A172 (cell line): ENCODE measurements around the gene MAP3K15. TPM values are rescaled to one million over a fixed set of nuclear protein-coding genes. Genes with fewer than 3 reads are reported as not detected.

ENCODE experiments used
- DNase-seq: peaks from one replicate; pipeline ENCODE4 v3.0.0-alpha.2; 2015; ENCODE audit warnings: low spot score
- total RNA-seq: library from RNA; depleted of rRNA; stranded (reverse); fragments of >200 nt; shearing (Covaris generic); gene quantifications from 2 replicates; pipeline ENCODE4 v1.2.3, GENCODE V29; 2014; rRNA removed

The MAP3K15 gene
- total RNA-seq, 1 experiment from 2014 or later, result 1.4 TPM

GRCh38 chrX:19343535-19344408, 171.5 kb downstream of the MAP3K15 start, which contains the start of gene PDHA1:
PDHA1 (plus strand) TSS chrX:19343927; CDS start chrX:19344038, 111 bp downstream.
- peak; percentile 93 for DNase-seq

DNA sequence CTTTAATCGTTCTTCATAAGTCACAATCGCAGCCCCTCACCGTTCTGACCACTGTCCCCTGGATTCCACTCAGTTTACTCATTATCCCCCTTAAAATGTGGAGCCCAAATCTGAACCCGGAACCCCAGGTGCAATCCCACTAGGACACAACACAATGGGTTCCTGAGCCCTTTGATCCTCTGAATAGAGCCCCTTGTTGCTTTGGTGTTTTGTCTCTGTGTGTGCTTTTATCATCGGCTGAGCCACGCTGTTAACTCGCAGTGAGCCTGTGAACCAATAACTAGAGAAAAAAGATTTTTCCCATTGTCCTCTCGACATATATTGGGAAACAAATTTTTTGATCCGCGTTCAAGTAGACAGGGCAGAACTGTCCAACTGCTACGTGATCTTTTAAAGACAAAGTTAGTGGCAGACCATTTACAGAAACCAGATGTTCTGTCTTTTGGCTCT, 172.2 kb downstream of the MAP3K15 start:
- no peak for DNase-seq

GRCh38 chrX:19342331-19342906, 172.9 kb downstream of the MAP3K15 start:
- no peak for DNase-seq

DNA sequence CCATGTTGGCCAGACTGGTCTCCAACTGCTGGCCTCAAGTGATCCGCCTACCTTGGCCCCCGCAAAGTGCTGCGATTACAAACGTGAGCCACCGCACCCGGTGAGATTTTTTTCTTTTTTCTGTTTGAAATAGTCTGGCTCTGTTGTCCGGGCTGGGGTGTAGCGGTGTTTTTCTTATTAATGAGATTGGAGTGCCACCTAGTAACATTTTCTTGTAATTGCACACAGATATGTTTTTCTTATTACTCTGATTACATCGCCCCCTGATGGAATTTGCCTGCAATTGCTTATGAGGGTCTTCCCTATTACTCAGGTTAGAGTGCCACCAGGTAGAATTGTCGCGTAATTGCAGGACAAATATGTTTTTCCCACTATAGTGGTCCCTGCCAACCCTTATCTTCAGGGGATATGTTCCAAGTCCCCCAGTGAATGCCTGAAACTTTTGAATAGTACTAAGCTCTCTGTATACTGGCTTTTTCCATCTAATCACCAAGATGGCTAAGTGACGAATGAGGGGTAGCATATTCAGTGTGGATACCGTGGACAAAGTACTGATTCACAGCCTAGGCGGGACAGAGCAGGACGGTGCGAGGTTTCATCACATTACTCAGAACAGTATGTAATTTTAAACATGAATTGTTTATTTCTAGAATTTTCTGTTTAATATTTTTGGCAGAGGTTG, 180.2 kb downstream of the MAP3K15 start:
- peak; percentile 41 for DNase-seq

GRCh38 chrX:19332983-19333382, 182.3 kb downstream of the MAP3K15 start:
- DNase-seq, result no peak

DNA sequence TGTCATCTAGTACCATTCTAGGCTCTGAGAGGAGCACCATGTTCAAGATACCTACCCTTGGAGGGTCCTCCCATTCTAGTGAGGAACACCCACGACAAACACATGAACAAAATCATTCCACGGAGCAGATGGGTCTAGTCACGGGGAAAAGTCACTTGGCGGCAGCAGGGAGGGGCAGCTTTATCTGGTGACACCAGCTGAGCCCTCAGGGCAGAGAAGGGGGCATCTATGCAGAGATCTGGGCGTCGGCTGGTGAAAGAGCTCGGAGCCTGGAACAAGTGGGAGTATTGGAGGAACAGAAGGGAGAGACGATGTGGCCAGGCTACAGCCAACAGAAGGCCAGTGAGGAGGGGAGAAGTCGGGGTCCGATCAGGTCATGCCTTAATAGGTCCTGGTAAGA, 183.5 kb downstream of the MAP3K15 start:
- DNase-seq, result no peak

DNA sequence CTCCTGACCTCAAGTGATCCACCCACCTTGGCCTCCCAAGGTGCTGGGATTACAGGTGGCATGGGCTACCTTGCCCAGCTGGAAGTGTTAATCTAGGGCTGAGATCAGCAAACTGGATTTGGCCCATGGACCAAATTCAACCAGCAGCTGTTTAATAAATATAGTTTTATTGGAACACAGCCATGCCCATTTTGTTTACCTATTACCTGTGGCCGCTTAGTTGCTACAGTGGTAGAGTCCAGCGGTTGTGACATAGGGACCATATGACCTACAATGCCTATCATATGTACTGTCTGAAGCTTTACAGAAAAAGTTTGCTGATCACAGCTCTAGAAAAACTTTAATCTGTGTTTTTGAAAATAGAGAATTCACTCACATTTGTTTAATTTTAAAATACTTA, 188.7 kb downstream of the MAP3K15 start:
- DNase-seq, result no peak

Other genes starting within 250 kb of the MAP3K15 start
- gene PDHA1, start 171.6 kb downstream of the MAP3K15 start, total RNA-seq, result 215 and 237 TPM in 2 replicates